Liver (tissue), 3 donors: ENCODE measurements around the gene SAMD9.
"Not testable (repeated sequence)": the region's sequence is repeated elsewhere in the genome, so short reads cannot be mapped to it uniquely, and the experiment has no call there.

Source experiments
- EGR1 ChIP-seq, 2 donors: IDR thresholded peaks; 2 replicates each; pipeline ENCODE4 v1.6.1; 2016 to 2018; ENCODE audit warnings: antibody characterized with exemption in 2 of 2, low read depth in 2 of 2
- FOXA1 ChIP-seq: IDR thresholded peaks from 2 replicates; pipeline ENCODE4 v1.6.1; 2016; ENCODE audit warnings: antibody characterized with exemption
- GABPA ChIP-seq, 2 donors: IDR thresholded peaks in 1 of 2; conservative IDR thresholded peaks in 1 of 2; 2 replicates each; pipeline ENCODE4 v1.6.1; 2016; ENCODE audit warnings: antibody characterized with exemption in 2 of 2, mild to moderate bottlenecking in 1 of 2, moderate library complexity in 1 of 2
- NR2F2 ChIP-seq: IDR thresholded peaks from 2 replicates; pipeline ENCODE4 v1.6.1; 2016; ENCODE audit warnings: antibody characterized with exemption
- RXRA ChIP-seq, 2 donors: IDR thresholded peaks; 2 replicates each; pipeline ENCODE4 v1.6.1; 2017 to 2018; ENCODE audit warnings: antibody characterized with exemption in 2 of 2, mild to moderate bottlenecking in 1 of 2
- TAF1 ChIP-seq: conservative IDR thresholded peaks from 2 replicates; pipeline ENCODE4 v1.6.1; 2016; ENCODE audit warnings: antibody characterized with exemption, mild to moderate bottlenecking
- YY1 ChIP-seq: IDR thresholded peaks from 2 replicates; pipeline ENCODE4 v1.6.1; 2016; ENCODE audit warnings: antibody characterized with exemption, mild to moderate bottlenecking
- TF ChIP-seq, protein P1 (sequence below): fragments of 150-350 bp; IDR thresholded peaks from 2 replicates; pipeline ENCODE4 v1.5.1; 2017; ENCODE audit warnings: improper control_type of control experiment, low read depth, low read length; ENCODE audit not compliant: missing input control
- TF ChIP-seq, protein P2 (sequence below): IDR thresholded peaks from 2 replicates; pipeline ENCODE4 v1.6.1; 2016; ENCODE audit warnings: antibody characterized with exemption, mild to moderate bottlenecking
- TF ChIP-seq, protein P3 (sequence below): IDR thresholded peaks from 2 replicates; pipeline ENCODE4 v1.6.1; 2016; ENCODE audit warnings: antibody characterized with exemption
- TF ChIP-seq, protein P4 (sequence below): IDR thresholded peaks from 2 replicates; pipeline ENCODE4 v1.6.1; 2016; ENCODE audit warnings: antibody characterized with exemption
- donor health status: healthy.
- donor health status: healthy.

DNA sequence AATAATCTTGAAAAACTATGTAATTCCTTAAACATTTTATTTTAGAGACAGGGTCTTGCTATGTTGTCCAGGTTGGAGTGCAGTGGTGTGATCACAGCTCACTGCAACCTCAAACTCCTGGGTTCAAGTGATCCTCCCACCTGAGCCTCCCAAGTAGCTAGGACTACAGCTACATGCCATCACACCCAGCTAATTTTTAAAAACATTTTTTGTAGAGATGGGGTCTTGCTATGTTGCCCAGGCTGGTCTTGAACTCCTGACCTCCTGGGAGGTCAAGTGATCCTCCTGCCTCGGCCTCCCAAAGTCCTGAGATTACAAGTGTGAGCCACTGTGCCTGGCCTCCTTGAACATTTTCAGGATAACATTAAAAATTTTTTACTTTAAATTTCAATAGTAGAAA lies 61.2 kb downstream of the SAMD9 start:
- TF ChIP-seq, protein P1, sequence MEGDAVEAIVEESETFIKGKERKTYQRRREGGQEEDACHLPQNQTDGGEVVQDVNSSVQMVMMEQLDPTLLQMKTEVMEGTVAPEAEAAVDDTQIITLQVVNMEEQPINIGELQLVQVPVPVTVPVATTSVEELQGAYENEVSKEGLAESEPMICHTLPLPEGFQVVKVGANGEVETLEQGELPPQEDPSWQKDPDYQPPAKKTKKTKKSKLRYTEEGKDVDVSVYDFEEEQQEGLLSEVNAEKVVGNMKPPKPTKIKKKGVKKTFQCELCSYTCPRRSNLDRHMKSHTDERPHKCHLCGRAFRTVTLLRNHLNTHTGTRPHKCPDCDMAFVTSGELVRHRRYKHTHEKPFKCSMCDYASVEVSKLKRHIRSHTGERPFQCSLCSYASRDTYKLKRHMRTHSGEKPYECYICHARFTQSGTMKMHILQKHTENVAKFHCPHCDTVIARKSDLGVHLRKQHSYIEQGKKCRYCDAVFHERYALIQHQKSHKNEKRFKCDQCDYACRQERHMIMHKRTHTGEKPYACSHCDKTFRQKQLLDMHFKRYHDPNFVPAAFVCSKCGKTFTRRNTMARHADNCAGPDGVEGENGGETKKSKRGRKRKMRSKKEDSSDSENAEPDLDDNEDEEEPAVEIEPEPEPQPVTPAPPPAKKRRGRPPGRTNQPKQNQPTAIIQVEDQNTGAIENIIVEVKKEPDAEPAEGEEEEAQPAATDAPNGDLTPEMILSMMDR = not testable (repeated sequence)
- not testable (repeated sequence) for TF ChIP-seq YY1; GABPA (IDR thresholded peaks at IDR 0.05 in 1 of 2, conservative IDR thresholded peaks at IDR 0.05 in 1 of 2); RXRA (IDR thresholded peaks at IDR 0.05); TAF1; FOXA1; EGR1 (IDR thresholded peaks at IDR 0.05; ENCODE audit: low read depth in 2 of 2); NR2F2
- TF ChIP-seq, protein P2, sequence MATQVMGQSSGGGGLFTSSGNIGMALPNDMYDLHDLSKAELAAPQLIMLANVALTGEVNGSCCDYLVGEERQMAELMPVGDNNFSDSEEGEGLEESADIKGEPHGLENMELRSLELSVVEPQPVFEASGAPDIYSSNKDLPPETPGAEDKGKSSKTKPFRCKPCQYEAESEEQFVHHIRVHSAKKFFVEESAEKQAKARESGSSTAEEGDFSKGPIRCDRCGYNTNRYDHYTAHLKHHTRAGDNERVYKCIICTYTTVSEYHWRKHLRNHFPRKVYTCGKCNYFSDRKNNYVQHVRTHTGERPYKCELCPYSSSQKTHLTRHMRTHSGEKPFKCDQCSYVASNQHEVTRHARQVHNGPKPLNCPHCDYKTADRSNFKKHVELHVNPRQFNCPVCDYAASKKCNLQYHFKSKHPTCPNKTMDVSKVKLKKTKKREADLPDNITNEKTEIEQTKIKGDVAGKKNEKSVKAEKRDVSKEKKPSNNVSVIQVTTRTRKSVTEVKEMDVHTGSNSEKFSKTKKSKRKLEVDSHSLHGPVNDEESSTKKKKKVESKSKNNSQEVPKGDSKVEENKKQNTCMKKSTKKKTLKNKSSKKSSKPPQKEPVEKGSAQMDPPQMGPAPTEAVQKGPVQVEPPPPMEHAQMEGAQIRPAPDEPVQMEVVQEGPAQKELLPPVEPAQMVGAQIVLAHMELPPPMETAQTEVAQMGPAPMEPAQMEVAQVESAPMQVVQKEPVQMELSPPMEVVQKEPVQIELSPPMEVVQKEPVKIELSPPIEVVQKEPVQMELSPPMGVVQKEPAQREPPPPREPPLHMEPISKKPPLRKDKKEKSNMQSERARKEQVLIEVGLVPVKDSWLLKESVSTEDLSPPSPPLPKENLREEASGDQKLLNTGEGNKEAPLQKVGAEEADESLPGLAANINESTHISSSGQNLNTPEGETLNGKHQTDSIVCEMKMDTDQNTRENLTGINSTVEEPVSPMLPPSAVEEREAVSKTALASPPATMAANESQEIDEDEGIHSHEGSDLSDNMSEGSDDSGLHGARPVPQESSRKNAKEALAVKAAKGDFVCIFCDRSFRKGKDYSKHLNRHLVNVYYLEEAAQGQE = not testable (repeated sequence)
- TF ChIP-seq, protein P3, sequence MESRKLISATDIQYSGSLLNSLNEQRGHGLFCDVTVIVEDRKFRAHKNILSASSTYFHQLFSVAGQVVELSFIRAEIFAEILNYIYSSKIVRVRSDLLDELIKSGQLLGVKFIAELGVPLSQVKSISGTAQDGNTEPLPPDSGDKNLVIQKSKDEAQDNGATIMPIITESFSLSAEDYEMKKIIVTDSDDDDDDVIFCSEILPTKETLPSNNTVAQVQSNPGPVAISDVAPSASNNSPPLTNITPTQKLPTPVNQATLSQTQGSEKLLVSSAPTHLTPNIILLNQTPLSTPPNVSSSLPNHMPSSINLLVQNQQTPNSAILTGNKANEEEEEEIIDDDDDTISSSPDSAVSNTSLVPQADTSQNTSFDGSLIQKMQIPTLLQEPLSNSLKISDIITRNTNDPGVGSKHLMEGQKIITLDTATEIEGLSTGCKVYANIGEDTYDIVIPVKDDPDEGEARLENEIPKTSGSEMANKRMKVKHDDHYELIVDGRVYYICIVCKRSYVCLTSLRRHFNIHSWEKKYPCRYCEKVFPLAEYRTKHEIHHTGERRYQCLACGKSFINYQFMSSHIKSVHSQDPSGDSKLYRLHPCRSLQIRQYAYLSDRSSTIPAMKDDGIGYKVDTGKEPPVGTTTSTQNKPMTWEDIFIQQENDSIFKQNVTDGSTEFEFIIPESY = not testable (repeated sequence)
- TF ChIP-seq, protein P4, sequence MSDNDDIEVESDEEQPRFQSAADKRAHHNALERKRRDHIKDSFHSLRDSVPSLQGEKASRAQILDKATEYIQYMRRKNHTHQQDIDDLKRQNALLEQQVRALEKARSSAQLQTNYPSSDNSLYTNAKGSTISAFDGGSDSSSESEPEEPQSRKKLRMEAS = not testable (repeated sequence)
